ENCODE measurements around the gene TSHZ2.
A peak's percentile ranks its signal among the peaks of the same experiment; 100 is the strongest.

The TSHZ2 gene

DNA sequence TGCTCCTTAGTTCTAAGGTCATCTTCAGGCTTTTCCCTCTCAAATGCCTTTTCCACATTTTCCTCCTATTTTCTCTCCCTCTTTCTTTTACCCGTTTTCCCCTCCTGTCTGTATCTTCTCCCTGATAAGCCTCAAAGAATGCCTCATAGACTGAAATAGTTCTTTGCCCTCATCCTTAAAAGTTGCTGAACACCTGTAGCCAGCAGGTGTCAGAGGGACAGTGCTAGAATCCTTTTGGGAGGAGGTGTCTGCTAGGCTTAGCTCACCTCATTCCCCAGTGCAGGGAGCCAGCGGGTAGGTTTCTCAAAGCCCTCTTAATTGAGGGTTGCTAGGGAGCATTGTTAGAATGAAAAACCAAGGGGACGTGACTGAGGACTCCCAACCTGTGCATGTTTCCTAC, 204.0 kb downstream of the TSHZ2 start:
- TF ChIP-seq, protein P1, sequence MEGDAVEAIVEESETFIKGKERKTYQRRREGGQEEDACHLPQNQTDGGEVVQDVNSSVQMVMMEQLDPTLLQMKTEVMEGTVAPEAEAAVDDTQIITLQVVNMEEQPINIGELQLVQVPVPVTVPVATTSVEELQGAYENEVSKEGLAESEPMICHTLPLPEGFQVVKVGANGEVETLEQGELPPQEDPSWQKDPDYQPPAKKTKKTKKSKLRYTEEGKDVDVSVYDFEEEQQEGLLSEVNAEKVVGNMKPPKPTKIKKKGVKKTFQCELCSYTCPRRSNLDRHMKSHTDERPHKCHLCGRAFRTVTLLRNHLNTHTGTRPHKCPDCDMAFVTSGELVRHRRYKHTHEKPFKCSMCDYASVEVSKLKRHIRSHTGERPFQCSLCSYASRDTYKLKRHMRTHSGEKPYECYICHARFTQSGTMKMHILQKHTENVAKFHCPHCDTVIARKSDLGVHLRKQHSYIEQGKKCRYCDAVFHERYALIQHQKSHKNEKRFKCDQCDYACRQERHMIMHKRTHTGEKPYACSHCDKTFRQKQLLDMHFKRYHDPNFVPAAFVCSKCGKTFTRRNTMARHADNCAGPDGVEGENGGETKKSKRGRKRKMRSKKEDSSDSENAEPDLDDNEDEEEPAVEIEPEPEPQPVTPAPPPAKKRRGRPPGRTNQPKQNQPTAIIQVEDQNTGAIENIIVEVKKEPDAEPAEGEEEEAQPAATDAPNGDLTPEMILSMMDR (conservative IDR thresholded peaks at IDR 0.05), result no peak
- no peak for TF ChIP-seq ZFX (IDR thresholded peaks at IDR 0.05)
- no peak overlapping the region for H3K27ac ChIP-seq

DNA sequence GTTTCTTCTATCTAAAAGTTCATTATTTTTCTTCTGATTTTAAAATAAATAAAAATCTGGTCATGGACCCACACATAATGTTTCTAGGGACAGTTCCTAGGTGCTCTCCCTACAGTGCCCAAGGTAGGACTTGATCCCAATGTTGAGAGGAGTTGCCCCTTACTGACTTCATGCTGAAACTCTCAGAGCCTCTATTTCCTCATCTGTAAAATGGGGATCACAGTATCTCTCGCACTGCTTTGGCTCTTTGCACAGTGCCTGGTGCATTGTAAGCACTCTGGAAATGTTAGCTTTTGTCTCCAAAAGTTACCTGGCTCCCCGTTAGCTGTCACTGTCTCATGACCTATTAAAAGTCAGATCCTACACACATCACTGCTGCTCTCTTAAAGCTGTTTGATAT, 205.5 kb downstream of the TSHZ2 start:
- no peak overlapping the region for H3K27ac ChIP-seq
- TF ChIP-seq, protein P1 (conservative IDR thresholded peaks at IDR 0.05), result no peak
- TF ChIP-seq ZFX (IDR thresholded peaks at IDR 0.05), result no peak

GRCh38 chr20:53179749-53180148, 207.6 kb downstream of the TSHZ2 start:
- TF ChIP-seq, protein P1 (conservative IDR thresholded peaks at IDR 0.05), result no peak
- no peak overlapping the region for H3K27ac ChIP-seq

DNA sequence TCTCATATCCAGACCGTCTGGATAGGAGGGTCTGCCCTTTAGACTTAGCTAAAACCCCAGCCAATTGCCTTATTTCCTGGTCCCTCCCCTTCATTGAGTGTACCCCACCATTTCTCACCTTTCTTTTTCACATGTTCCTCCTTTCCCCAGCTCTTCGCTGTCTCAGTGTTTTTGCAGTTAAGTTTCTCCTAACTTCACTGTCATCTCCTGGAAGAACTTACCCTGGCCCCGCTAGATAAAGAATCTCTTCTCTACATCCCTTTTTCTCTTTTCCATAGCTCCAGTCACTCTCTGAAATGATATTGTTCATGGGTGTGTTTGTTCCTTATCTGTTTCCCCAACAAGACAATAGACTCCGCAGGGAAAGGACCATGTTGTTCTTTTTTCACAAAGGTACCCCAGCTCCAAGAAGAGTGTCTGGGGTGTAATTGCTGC, 208.8 kb downstream of the TSHZ2 start:
- TF ChIP-seq ZFX (IDR thresholded peaks at IDR 0.05), result no peak
- TF ChIP-seq, protein P1 (conservative IDR thresholded peaks at IDR 0.05), result no peak
- H3K27ac ChIP-seq, result no peak overlapping the region

DNA sequence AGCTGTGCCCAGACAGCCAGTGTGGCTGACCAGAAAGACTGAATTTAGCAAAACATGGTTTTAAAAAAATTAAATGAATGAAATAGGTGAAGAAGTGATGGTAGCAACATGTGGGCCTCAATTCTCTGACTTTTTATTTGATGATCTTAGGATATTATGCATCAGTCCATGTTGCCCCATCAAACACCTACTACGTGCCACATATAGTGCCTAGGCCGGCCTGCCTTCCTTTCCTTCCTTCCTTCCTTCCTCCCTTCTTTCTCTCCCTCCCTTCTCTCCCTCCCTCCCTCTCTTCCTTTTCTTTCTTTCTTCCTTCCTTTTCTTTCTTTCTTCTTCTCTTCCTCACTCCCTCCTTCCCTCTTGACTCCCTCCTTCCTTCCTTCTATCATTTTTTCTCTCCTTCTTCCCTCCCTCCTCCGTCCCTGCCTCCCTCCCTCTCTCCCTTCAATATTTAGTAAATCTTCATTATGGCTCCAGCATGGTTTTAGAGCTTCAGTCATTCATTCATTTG, 209.8 kb downstream of the TSHZ2 start:
- H3K27ac ChIP-seq, result no peak overlapping the region
- TF ChIP-seq, protein P1 (conservative IDR thresholded peaks at IDR 0.05), result no peak
- no peak for TF ChIP-seq ZFX (IDR thresholded peaks at IDR 0.05)

DNA sequence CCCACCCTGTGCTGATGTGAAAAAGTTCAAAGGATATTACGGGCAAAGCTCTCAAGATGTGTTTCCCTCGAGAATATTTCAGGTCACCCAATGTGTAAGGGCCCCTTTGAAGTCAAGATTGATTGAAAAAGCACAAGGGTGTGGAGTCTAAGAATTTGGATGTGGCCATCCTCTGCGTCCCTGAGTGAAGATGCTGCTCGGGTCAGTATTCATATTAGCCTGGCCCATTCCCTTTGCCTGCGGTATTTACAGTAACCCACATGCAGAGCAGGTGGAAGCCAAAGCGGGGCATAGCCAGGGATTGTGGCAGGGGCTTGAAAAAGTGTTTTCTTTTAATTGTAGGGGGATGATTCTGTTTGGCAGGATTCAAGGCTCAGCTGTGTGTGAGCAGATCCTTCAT, 211.0 kb downstream of the TSHZ2 start:
- H3K27ac ChIP-seq, result no peak overlapping the region
- TF ChIP-seq, protein P1 (conservative IDR thresholded peaks at IDR 0.05), result no peak
- no peak for TF ChIP-seq ZFX (IDR thresholded peaks at IDR 0.05)

GRCh38 chr20:53186635-53187034, 214.5 kb downstream of the TSHZ2 start:
- H3K27ac ChIP-seq, result no peak overlapping the region
- TF ChIP-seq, protein P1 (conservative IDR thresholded peaks at IDR 0.05), result peak; percentile 25
- TF ChIP-seq ZFX (IDR thresholded peaks at IDR 0.05), result no peak

Measured in C4-2B (cell line).